GM12891 (cell line): ENCODE measurements around the gene PPP1R8.

Experiments
- POLR2A ChIP-seq: IDR thresholded peaks from 2 replicates; pipeline ENCODE4 v1.6.1; 2011; ENCODE audit warnings: low read depth, low read length, control low read depth
- POLR2AphosphoS5 ChIP-seq: IDR thresholded peaks from 2 replicates; pipeline ENCODE4 v1.6.1; 2011; ENCODE audit warnings: low read depth, low read length, control low read depth
- POU2F2 ChIP-seq: IDR thresholded peaks from 2 replicates; pipeline ENCODE4 v1.6.1; 2011; ENCODE audit warnings: low read depth, mild to moderate bottlenecking, control low read depth, low read length, moderate library complexity
- TAF1 ChIP-seq: IDR thresholded peaks from 2 replicates; pipeline ENCODE4 v1.6.1; 2011; ENCODE audit warnings: low read depth, low read length, control low read depth

- TF ChIP-seq POLR2A, result no peak
- no peak for TF ChIP-seq TAF1
- TF ChIP-seq POLR2AphosphoS5, result no peak
- no peak for TF ChIP-seq POU2F2
Measured at GRCh38 chr1:27831568-27832410, 1.2 kb downstream of the PPP1R8 start.
